Neural progenitor cell (in vitro differentiated cells): ENCODE results near the gene RRP1.

Source experiments
- EZH2 ChIP-seq: fragments of 200-600 bp; sonication (generic); IDR thresholded peaks from 2 replicates; pipeline ENCODE4 v1.6.1; 2017; ENCODE audit warnings: antibody characterized with exemption, mild to moderate bottlenecking, moderate library complexity
- TF ChIP-seq, protein P1 (sequence below): fragments of 200-600 bp; sonication (generic); IDR thresholded peaks from 2 replicates; pipeline ENCODE4 v1.5.1; 2017; ENCODE audit warnings: antibody characterized with exemption, mild to moderate bottlenecking

DNA sequence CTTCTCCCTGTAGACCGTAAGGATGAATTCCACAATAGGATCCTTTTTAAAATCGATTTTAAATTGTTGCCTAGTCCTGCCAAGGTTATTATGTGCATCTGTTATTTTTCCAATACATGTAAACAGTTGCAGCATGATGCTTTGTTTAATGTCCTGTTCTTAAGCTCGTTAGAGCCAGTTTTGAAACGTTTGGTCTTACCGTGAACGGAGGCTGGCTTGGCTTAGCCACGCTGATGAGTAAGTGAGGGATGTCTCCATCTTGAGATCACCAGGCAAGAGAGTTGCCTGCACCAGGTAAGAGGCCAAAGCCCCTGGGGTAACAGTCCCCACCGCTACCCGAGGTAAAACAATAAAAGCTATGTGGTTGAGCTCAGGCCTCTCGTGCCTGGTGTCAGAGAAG, 30.6 kb upstream of the RRP1 start:
- TF ChIP-seq, protein P1, sequence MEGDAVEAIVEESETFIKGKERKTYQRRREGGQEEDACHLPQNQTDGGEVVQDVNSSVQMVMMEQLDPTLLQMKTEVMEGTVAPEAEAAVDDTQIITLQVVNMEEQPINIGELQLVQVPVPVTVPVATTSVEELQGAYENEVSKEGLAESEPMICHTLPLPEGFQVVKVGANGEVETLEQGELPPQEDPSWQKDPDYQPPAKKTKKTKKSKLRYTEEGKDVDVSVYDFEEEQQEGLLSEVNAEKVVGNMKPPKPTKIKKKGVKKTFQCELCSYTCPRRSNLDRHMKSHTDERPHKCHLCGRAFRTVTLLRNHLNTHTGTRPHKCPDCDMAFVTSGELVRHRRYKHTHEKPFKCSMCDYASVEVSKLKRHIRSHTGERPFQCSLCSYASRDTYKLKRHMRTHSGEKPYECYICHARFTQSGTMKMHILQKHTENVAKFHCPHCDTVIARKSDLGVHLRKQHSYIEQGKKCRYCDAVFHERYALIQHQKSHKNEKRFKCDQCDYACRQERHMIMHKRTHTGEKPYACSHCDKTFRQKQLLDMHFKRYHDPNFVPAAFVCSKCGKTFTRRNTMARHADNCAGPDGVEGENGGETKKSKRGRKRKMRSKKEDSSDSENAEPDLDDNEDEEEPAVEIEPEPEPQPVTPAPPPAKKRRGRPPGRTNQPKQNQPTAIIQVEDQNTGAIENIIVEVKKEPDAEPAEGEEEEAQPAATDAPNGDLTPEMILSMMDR = no peak
- no peak for TF ChIP-seq EZH2
